ENCODE data around the gene TSHZ1.
"Not testable (repeated sequence)": the region's sequence is repeated elsewhere in the genome, so short reads cannot be mapped to it uniquely, and the experiment has no call there.

TSHZ1 gene

GRCh38 chr18:75316223-75316622 is 105.6 kb downstream of the TSHZ1 start:
- DNase-seq (ENCODE audit: low read depth) = no peak

DNA sequence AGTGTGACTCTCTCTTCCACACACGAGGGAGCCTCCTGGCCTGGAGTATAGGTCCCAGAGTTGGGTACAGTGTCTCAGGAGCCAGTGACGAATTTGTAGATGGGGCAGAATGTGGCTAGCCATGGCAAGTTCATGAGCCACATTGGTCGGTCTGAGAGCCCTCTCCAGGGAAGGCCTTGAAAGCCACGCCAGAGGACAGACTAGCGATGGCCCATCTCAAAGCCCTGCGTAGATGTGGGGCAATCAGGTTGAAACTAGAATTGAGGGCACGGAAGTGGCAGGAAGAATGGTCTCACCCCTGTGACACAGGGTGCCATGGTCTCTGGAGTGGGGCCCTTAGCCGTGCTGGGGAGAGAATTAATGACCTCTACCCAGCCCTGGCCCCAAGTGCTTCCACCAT is 106.2 kb downstream of the TSHZ1 start:
- DNase-seq (ENCODE audit: low read depth) = no peak

- no peak for DNase-seq (ENCODE audit: low read depth)
Observed at GRCh38 chr18:75317300-75317699, 106.7 kb downstream of the TSHZ1 start.

- no peak for DNase-seq (ENCODE audit: low read depth)
Observed at GRCh38 chr18:75317703-75318102, 107.1 kb downstream of the TSHZ1 start.

DNA sequence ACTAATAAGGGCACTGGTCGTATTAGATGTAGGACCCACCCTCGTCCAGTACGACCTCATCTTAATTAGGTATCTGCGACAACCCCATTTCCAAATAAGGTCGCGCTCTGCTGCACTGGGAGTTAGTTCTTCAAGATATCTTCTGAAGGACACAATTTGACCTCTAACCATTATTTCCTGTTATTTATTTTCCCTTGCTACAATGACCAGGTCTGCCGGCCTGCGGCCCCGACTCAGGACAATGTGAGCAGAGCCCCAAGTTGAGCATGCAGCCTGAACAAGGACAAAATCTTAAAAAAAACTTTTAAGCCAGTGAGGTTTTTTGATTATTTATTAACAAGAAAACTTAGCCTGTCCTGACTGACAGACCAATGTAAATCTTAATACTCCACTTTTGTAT is 109.3 kb downstream of the TSHZ1 start:
- no peak for DNase-seq (ENCODE audit: low read depth)

GRCh38 chr18:75320506-75320905 is 109.9 kb downstream of the TSHZ1 start:
- DNase-seq (ENCODE audit: low read depth) = no peak

- no peak for DNase-seq (ENCODE audit: low read depth)
Observed at GRCh38 chr18:75321431-75321830, 110.8 kb downstream of the TSHZ1 start.

DNA sequence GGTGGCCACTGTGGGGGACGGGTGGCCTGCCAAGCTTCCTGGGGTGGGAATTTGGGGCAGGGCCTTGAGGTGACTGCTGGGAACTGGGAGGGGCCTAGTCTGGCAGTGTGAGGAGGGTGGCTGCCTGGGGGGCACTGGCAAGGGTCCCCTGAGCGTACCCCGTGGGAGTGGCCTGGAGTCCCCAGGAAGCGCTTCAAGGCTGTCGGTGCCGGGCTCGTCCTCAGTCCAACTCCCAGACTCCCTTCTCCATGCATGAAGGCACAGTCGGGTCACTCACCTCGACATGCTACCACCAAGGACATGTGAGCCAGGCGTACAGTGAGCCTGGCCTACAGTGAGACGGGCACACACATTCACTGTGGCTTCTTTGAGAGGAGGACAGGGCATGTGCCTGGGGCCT is 111.6 kb downstream of the TSHZ1 start:
- DNase-seq (ENCODE audit: low read depth) = no peak

DNA sequence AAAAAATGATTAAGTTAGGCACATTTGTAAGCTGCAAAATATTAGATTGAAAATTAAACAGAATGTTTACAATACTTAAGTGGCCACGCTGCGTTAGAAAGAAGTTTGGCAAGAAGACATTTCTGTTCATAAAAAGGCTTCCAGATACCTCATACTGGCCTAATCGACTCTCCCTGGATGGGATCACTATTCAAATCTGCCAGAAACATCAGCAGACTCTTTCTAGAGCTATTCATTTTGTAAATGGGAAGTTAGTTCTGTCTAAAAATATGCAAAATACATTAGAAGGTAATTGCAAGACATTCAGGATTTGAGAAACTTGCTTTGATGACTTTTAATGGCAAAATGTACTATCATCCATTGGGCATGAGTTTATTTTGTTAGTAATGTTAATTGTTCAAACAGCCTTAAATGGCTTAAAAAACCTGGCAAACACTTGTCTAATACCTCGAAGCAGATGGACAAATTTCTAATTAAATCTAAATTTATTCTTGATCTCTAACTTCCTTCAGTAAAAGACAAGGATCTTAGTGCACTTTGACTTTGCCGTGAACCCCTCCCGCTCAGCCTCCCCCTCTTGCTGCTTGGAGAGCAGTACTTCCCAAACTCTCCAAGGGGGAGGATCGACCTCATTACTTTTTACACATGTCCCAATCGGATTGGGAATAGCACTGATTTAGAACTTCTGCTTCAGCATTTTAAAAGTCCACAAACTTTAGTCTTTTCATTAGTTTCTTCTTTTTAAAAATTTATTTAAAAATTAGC is 113.4 kb downstream of the TSHZ1 start:
- DNase-seq (ENCODE audit: low read depth) = no peak

- no peak for DNase-seq (ENCODE audit: low read depth)
Observed at GRCh38 chr18:75324686-75325257, 114.2 kb downstream of the TSHZ1 start.

DNA sequence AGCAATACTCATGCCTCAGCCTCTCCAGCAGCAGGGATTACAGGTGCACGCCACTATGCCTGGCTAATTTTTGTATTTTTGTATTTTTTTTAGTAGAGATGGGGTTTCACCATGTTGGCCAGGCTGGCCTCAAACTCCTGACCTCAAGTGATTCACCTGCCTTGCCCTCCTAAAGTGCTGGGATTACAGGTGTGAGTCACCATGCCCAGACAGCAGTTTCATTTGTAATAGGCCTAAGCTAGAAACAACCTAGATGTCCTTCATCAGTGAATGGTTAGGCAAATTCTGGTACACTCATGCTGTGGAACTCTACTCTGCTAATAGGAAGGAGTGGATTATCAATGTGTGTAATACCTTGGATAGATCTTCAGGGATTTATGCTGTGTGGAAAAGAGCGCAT is 119.2 kb downstream of the TSHZ1 start:
- DNase-seq (ENCODE audit: low read depth) = not testable (repeated sequence)

- no peak for DNase-seq (ENCODE audit: low read depth)
Observed at GRCh38 chr18:75330308-75330707, 119.7 kb downstream of the TSHZ1 start.

DNA sequence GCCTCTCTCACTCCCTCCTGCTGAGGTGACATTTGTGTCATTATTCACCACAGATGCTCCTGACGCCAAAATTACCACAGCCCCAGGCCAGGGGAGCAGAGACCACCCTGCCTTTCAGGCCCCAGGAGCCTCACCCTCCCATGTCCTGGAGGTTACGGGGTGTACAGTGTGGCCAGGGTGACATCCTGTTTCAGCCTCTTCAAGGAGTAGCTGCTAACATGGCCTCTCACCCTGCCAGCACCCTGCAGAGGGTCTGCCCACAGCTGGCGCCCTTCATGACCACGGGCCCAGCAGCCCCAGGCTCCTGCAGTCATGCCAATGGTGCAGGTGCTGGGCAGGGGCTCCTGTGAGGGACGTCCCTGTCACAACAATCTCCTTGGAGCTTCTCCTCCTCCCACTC is 124.3 kb downstream of the TSHZ1 start:
- DNase-seq (ENCODE audit: low read depth) = no peak

- no peak for DNase-seq (ENCODE audit: low read depth)
Observed at GRCh38 chr18:75335511-75335910, 124.9 kb downstream of the TSHZ1 start.

DNA sequence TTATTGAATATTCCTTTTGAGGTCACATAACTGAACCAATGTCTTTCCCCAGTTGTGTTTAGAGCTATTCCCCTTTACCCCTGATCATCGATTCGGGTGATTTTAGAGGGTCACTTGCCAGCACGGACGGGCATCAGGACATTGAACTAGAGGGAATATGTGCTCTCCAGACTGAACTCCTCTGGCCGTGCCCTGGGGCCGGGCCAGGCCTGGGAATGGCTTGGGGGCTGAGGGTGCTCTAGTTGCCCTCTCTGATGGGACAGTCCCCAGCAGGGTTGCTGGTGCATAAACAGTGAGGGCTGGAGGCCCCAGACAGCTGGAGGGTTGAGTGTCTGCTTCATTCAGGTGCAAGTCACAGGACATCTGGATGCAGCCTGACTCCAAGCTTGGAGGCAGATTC is 126.2 kb downstream of the TSHZ1 start:
- no peak for DNase-seq (ENCODE audit: low read depth)

DNA sequence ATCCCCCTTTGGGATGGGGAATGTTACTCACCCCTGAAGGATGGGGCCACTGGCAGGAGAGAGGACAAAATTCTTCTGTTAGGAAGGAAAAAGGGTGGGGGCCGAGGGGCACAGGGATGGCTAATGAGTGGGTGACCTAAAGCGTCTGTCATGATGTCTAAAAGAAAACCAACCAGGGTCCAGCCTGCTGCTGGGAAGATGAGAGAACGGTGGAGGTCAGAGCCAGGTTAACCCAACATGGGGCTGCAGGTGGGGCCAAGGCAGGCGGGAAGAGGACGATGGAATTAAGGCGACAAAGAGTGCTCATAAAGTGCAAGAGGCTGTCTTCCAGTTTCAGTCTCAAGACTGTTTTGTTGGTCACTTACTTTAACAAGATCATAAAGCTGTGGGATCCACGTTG is 126.8 kb downstream of the TSHZ1 start:
- DNase-seq (ENCODE audit: low read depth) = no peak

- DNase-seq (ENCODE audit: low read depth) = no peak
Observed at GRCh38 chr18:75338631-75339030, 128.0 kb downstream of the TSHZ1 start.

Data from GM04503 (cell line).